K562 (cell line): Measurements from ENCODE around the gene CTNNB1. TPM values are rescaled to one million over a fixed set of nuclear protein-coding genes. Genes with fewer than 3 reads are reported as not detected.

Experiments used
- ATAC-seq: fragments of 200-7000 bp; cut with Tn5 transposase; 3 replicates; pipeline ENCODE4 v1.9.1; 2020; ENCODE audit warnings: moderate library complexity
- BruUV-seq: library from RNA; stranded (reverse); fragments of 400-500 nt; replicated peaks from 2 replicates; lab custom pipeline; 2021; lab: Mats Ljungman, UMichigan
- CTCF ChIA-PET: fragments of 300-600 bp; formaldehyde crosslinking; extraction: SDS; loops from one replicate; lab custom pipeline; 2021; ENCODE audit warnings: low intra/inter-chr PET ratio; lab: Yijun Ruan, JAX
- POLR2A ChIA-PET: fragments of 300-600, 350-650 bp; sonication (Branson Sonifier 250); formaldehyde crosslinking; extraction: SDS; loops from one replicate; lab custom pipeline; 2021; ENCODE audit warnings: antibody characterized with exemption, inconsistent platforms; lab: Yijun Ruan, JAX
- DNase-seq, 4 experiments: peaks; one replicate each; pipeline versions ENCODE4 v3.0.0 to v3.0.0-alpha.2; 2011 to 2018; ENCODE audit warnings: low spot score in 3 of 4, mixed read lengths in 3 of 4; ENCODE audit errors: extremely low read depth in 1 of 4
- FAIRE-seq: peaks from 2 replicates; lab custom pipeline; 2011; peaks lifted over from hg19 to GRCh38; lab: Jason Lieb, UNC
- H2AFZ ChIP-seq: 2 replicates; pipeline ENCODE4 v1.6.0; 2011; ENCODE audit warnings: low read depth, low read length, control low read depth, inconsistent platforms
- H3K27ac ChIP-seq: fragments of 200-600 bp; 3 replicates; pipeline ENCODE4 v1.8.0; 2011; ENCODE audit warnings: low read depth, mild to moderate bottlenecking, control low read depth, inconsistent platforms, low read length, moderate library complexity, mixed read lengths; ENCODE audit errors: extremely low read depth
- H3K27me3 ChIP-seq, 2 experiments: fragments of 300-600 bp in 1 of 2; 2 replicates in 1 of 2; 3 replicates in 1 of 2; pipeline versions ENCODE4 v1.6.0 to v1.8.0; 2011; ENCODE audit warnings: inconsistent platforms in 2 of 2, low read length in 2 of 2, mild to moderate bottlenecking in 1 of 2, mixed read lengths in 1 of 2, moderate library complexity in 1 of 2; ENCODE audit not compliant: control insufficient read depth in 2 of 2, insufficient read depth in 2 of 2
- H3K36me3 ChIP-seq: fragments of 300-600 bp; 3 replicates; pipeline ENCODE4 v1.8.0; 2011; ENCODE audit warnings: mild to moderate bottlenecking, low read length, inconsistent platforms; ENCODE audit not compliant: control insufficient read depth, insufficient read depth
- H3K4me1 ChIP-seq, 2 experiments: fragments of 200-600 bp in 1 of 2; replicated peaks in 1 of 2; 2 replicates in 1 of 2; 3 replicates in 1 of 2; pipeline versions ENCODE4 v1.5.1 to v1.8.0; 2011; ENCODE audit warnings: inconsistent platforms in 2 of 2, low read length in 2 of 2, mild to moderate bottlenecking in 1 of 2, mixed read lengths in 1 of 2, moderate library complexity in 1 of 2; ENCODE audit not compliant: control insufficient read depth in 2 of 2, insufficient read depth in 2 of 2
- H3K4me2 ChIP-seq: 2 replicates; pipeline ENCODE4 v1.6.1; 2011; ENCODE audit warnings: low read length, control low read depth, inconsistent platforms, mixed read lengths; ENCODE audit not compliant: insufficient read depth
- H3K4me3 ChIP-seq: fragments of 200-600 bp; sonication (generic), shearing (Covaris generic); 2 replicates; pipeline ENCODE4 v1.5.1; 2016; ENCODE audit warnings: control low read depth, inconsistent platforms
- H3K79me2 ChIP-seq: fragments of 200-600 bp; 3 replicates; pipeline ENCODE4 v1.8.0; 2011; ENCODE audit warnings: low read length, inconsistent platforms; ENCODE audit not compliant: control insufficient read depth, insufficient read depth
- H3K9ac ChIP-seq, 2 experiments: 2 replicates each; pipeline versions ENCODE4 v1.6.0 to v1.6.1; 2011; ENCODE audit warnings: low read depth in 2 of 2, low read length in 2 of 2, control low read depth in 1 of 2, inconsistent platforms in 1 of 2, mild to moderate bottlenecking in 1 of 2, mixed read lengths in 1 of 2; ENCODE audit not compliant: insufficient read depth in 1 of 2
- H3K9me1 ChIP-seq: one replicate; pipeline ENCODE4 v1.6.0; 2011; ENCODE audit warnings: inconsistent platforms, mild to moderate bottlenecking, low read length, moderate library complexity; ENCODE audit not compliant: control insufficient read depth, insufficient read depth
- H3K9me3 ChIP-seq: replicated peaks from 2 replicates; pipeline ENCODE4 v1.5.1; 2011; ENCODE audit warnings: low read depth, low read length, inconsistent platforms; ENCODE audit not compliant: control insufficient read depth, insufficient read depth
- H4K20me1 ChIP-seq: replicated peaks from 2 replicates; pipeline ENCODE4 v1.6.1; 2011; ENCODE audit warnings: low read length, inconsistent platforms, mixed read lengths; ENCODE audit not compliant: control insufficient read depth, insufficient read depth
- BRCA1 ChIP-seq, 2 experiments: fragments of 450-650 bp in 1 of 2; sonication (generic) in 1 of 2; formaldehyde crosslinking in 1 of 2; IDR thresholded peaks; 2 replicates each; pipeline versions ENCODE4 v1.5.0 to v1.6.1; 2017 to 2020; ENCODE audit warnings: mild to moderate bottlenecking in 1 of 2, missing genetic modification reagents in 1 of 2
- E2F3 ChIP-seq: fragments of 250-450 bp; sonication (Bioruptor Pico); IDR thresholded peaks from 2 replicates; pipeline ENCODE4 v1.4.0; 2020; ENCODE audit warnings: mild to moderate bottlenecking
- EZH2 ChIP-seq: IDR thresholded peaks from 2 replicates; pipeline ENCODE4 v1.6.1; 2012; ENCODE audit warnings: low read depth, mild to moderate bottlenecking, inconsistent platforms, low read length, borderline replicate concordance
- FOXJ3 ChIP-seq: sonication (generic); formaldehyde crosslinking; IDR thresholded peaks from 2 replicates; pipeline ENCODE4 v1.4.0; 2020; ENCODE audit warnings: mild to moderate bottlenecking, missing genetic modification reagents
- HNRNPH1 ChIP-seq: fragments of 200-400 bp; formaldehyde crosslinking; optimal IDR thresholded peaks from 2 replicates; pipeline ENCODE3; 2017; ENCODE audit warnings: low read depth, mild to moderate bottlenecking, low read length, moderate library complexity
- HSF4 ChIP-seq: fragments of 250-450 bp; sonication (Bioruptor Pico); IDR thresholded peaks from 2 replicates; pipeline ENCODE4 v2.1.2; 2022; ENCODE audit warnings: mild to moderate bottlenecking, moderate library complexity, borderline replicate concordance
- MEF2D ChIP-seq: conservative IDR thresholded peaks from 2 replicates; pipeline ENCODE4 v1.6.1; 2016; ENCODE audit warnings: low read depth, missing genetic modification characterization, missing compliant biosample characterization
- MTF1 ChIP-seq: fragments of 250-450 bp; sonication (Bioruptor Pico); IDR thresholded peaks from 2 replicates; pipeline ENCODE4 v1.9.0; 2021; ENCODE audit warnings: moderate library complexity, mild to moderate bottlenecking, inconsistent platforms, borderline replicate concordance
- PPARD ChIP-seq: fragments of 250-450 bp; sonication (Bioruptor Pico); IDR thresholded peaks from 2 replicates; pipeline ENCODE4 v1.8.0; 2022; ENCODE audit warnings: inconsistent platforms, mild to moderate bottlenecking, moderate library complexity
- RCOR1 ChIP-seq, 2 experiments: IDR thresholded peaks; 2 replicates each; pipeline ENCODE4 v1.6.1; 2012; ENCODE audit warnings: low read depth in 2 of 2, low read length in 2 of 2, borderline replicate concordance in 1 of 2, improper control_type of control experiment in 1 of 2
- REST ChIP-seq, 2 experiments: fragments of 450-650 bp; formaldehyde crosslinking in 1 of 2; IDR thresholded peaks; 2 replicates each; pipeline versions ENCODE4 v1.4.0 to v1.6.1; 2014 to 2020; ENCODE audit warnings: mild to moderate bottlenecking in 2 of 2, borderline replicate concordance in 1 of 2, low read depth in 1 of 2
- TFAM ChIP-seq: fragments of 250-450 bp; sonication (Bioruptor Pico); conservative IDR thresholded peaks from 2 replicates; pipeline ENCODE4 v1.5.0; 2021; ENCODE audit warnings: mild to moderate bottlenecking, moderate library complexity
- ZNF316 ChIP-seq: fragments of 450-650 bp; IDR thresholded peaks from 2 replicates; pipeline ENCODE4 v1.6.1; 2016
- ZNF696 ChIP-seq: fragments of 250-450 bp; sonication (Bioruptor Pico); conservative IDR thresholded peaks from 2 replicates; pipeline ENCODE4 v1.4.0; 2020; ENCODE audit warnings: mild to moderate bottlenecking, moderate library complexity
- WGBS: fragments of 100-300 bp; shearing (Covaris generic); methylation state at CpG from one replicate; pipeline ENCODE4 v1.1.6; 2016; ENCODE audit warnings: low coverage, mixed read lengths; ENCODE audit not compliant: insufficient coverage; ENCODE audit errors: missing lambda C conversion rate; 5-methylcytosine and 5-hydroxymethylcytosine counted together
- in situ Hi-C: fragments of 300-500 bp; cut with MboI; formaldehyde crosslinking; loops from 4 replicates; pipeline ENCODE4 v1.15.0; 2018; ENCODE audit warnings: inconsistent platforms, mixed read lengths
- intact Hi-C: fragments of 100-400 bp; cut with micrococcal nuclease; formaldehyde crosslinking; loops from 2 replicates; pipeline ENCODE4 v1.14.2; 2022
- polyA plus RNA-seq, 8 experiments: library from polyadenylated mRNA; depleted of rRNA in 4 of 8; stranded (reverse) in 5 of 8; unstranded in 3 of 8; fragments of >200 nt; fragmentation: Nextera tagmentation in 2 of 8; fragmentation: Illumina TruSeq in 1 of 8; extraction: Ambion mirVana in 2 of 8; extraction: Trizol in 1 of 8; gene quantifications; 2 replicates each; pipeline versions ENCODE4 v1.2.1 to v1.2.3, GENCODE V29; 2011 to 2014; ENCODE audit warnings: inconsistent platforms in 1 of 8, missing spikeins in 1 of 8
- total RNA-seq, 7 experiments: library from RNA; depleted of rRNA in 6 of 7; stranded (reverse); fragments of >200 nt in 6 of 7; fragmentation: Illumina TruSeq in 2 of 7; extraction: Trizol in 2 of 7; gene quantifications; 2 replicates each; pipeline versions ENCODE4 v1.2.1 to v1.2.3, GENCODE V29; 2011 to 2021; ENCODE audit warnings: low replicate concordance in 1 of 7

The CTNNB1 gene
- total and polyA plus RNA-seq, 9 of the 15 experiments (the other 6 are each of a cell fraction or from before 2014, with no cell fraction given), result 44.3 to 193 (median 154) TPM

DNA sequence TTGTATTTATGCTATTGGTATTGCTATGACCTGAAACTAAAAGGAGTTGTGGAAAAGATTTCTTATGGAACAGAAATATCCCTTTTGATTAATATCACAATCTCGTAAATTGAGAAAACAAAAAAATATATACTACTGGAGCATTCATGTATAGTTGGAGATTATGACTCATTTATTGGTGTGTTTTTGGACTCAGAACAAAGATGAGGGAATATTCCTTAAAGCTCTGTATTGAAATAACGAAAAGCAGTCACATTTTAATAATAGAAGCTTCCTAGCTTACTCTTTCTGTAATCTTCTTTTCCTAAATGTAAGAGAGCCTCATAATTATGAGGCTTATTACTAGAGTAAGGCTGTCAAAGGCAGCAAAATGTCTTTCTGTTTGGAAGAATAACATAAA, 14.3 kb downstream of the CTNNB1 start:
- no peak overlapping the region for H2AFZ ChIP-seq
- in situ Hi-C loops (no loop called here), intact Hi-C loops (no loop called here)
- H3K9me3 ChIP-seq, result no peaks in the 10 kb centered on the region
- H3K36me3 ChIP-seq, result no peaks in the 10 kb centered on the region; the same call in 2 of the 3 replicates
- H3K4me1 ChIP-seq, result peaks cover 5 to 7% of the 10 kb centered on the region in 2 experiments; a peak in 2 of 5 replicates
- WGBS, result 75% methylated on average over 2 of the region's 2 CpGs
- CTCF ChIA-PET, result no interaction called here
- FAIRE-seq (no peak), DNase-seq (no peak), ATAC-seq (no peak)
- no peaks in the 10 kb centered on the region for H3K27me3 ChIP-seq
- no peak overlapping the region for H3K4me2 ChIP-seq
- no peak overlapping the region for H3K4me3 ChIP-seq
- H3K9me1 ChIP-seq, result no peaks in the 10 kb centered on the region
- no peak overlapping the region for H3K9ac ChIP-seq
- H4K20me1 ChIP-seq, result peaks cover 56% of the 10 kb centered on the region
- H3K79me2 ChIP-seq, result peaks cover 96% of the 10 kb centered on the region
- no peak overlapping the region for H3K27ac ChIP-seq
- POLR2A ChIA-PET, result interaction anchor here (1.1 to 3.8 kb wide), 5 partner anchors 8 to 15 kb away, joined by 3 to 14 read pairs (median 6); partner anchors contain the start of gene CTNNB1
- no TSS peak for BruUV-seq
- TF ChIP-seq BRCA1 (IDR thresholded peaks at IDR 0.05) (no peak), BRCA1 (CRISPR knock-in tag; IDR thresholded peaks at IDR 0.05) (no peak), RCOR1 (IDR thresholded peaks at IDR 0.05; ENCODE audit: borderline replicate concordance in 1 of 2, low read depth in 2 of 2, low read length in 2 of 2) (no peak), HNRNPH1 (no peak), TFAM (CRISPR knock-in tag) (no peak), ZNF696 (CRISPR knock-in tag) (no peak), EZH2 (no peak), FOXJ3 (no peak), HSF4 (CRISPR knock-in tag) (no peak), REST (IDR thresholded peaks at IDR 0.05; ENCODE audit: borderline replicate concordance) (no peak), REST (CRISPR knock-in tag; IDR thresholded peaks at IDR 0.05; ENCODE audit: low read depth) (no peak), PPARD (CRISPR knock-in tag) (no peak), ZNF316 (no peak), MTF1 (CRISPR knock-in tag) (no peak), MEF2D (no peak), E2F3 (CRISPR knock-in tag) (no peak)
